Measurements from ENCODE around the gene PAX5. TPM values are rescaled to one million over a fixed set of nuclear protein-coding genes. Genes with fewer than 3 reads are reported as not detected.

PAX5 gene
- polyA plus RNA-seq, 4 donors = 0.07 to 0.42 (median 0.16) TPM

GRCh38 chr9:36988848-36989247 is 45.2 kb downstream of the PAX5 start:
- DNase-seq (ENCODE audit: low read depth in 4 of 4, low spot score in 3 of 4) = no peak

- DNase-seq (ENCODE audit: low read depth in 4 of 4, low spot score in 3 of 4) = no peak
Measured at GRCh38 chr9:36987891-36988290, 46.2 kb downstream of the PAX5 start.

DNA sequence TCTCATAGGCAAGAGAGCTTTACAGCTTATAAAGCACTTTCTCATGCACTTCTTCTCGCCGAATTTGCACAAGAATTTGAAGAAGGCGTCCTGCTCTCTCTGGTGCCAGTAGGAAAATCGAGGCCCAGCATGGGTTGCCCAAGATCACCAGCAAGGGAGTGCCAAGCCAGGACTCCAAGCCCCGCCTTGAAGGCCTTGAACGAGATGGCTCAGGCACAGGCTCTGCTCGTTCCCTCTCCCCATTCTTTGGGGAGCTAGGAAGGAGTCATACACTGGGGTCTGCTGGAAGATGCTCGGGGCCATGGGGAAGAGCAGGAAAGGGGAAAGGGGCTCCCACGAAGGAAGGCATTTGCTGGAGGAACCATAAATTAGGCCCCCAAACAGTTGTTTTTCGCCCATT is 46.7 kb downstream of the PAX5 start:
- DNase-seq (ENCODE audit: low read depth in 4 of 4, low spot score in 3 of 4) = no peak

DNA sequence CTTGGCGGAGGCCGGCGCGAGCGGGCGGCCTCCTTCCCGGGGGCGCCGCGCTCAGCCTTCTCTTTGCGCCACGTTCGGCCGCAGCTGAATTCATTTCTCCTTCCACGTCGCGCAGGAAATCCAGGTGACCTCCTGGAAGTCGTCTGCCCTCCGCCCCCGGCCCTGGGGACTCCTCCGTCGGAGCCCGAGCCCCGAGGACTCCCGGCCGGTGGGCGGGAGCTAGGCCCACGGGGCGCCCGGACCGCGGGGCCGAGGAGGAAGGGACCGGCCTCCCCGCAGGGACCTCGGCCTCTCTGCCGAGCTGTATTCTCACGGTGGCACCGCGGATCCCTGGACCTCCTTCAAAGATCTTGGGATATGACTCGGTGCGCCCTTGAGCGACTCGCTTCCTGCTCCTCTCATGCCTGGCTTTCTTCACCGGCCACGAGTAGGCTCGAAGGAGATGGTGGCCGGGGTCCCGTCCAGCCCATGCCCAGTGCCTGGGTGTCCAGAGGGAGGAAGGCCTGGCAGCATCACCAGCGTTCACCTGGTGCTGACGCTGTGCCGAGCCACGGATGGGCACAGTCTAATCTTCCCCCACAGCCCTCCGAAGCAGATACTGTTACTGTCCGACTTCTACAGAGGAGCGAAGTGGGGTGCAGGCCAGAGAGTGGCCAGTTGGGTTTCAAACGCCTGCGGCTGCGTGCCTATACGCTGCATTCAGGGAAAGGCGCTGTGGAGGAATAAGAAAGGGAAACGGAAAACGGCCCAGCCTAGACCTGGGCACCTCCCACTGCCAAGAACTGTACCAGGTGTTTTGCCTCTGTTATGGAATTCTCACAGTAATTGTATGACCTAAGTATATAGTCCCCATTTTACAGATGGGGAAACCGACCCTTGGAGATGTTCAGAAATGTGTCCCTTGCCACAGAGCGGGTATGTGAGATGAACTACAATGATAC is 47.3 kb downstream of the PAX5 start:
- no peak for DNase-seq (ENCODE audit: low read depth in 4 of 4, low spot score in 3 of 4)

- no peak for DNase-seq (ENCODE audit: low read depth in 4 of 4, low spot score in 3 of 4)
Measured at GRCh38 chr9:36985769-36986467, 48.1 kb downstream of the PAX5 start.

DNA sequence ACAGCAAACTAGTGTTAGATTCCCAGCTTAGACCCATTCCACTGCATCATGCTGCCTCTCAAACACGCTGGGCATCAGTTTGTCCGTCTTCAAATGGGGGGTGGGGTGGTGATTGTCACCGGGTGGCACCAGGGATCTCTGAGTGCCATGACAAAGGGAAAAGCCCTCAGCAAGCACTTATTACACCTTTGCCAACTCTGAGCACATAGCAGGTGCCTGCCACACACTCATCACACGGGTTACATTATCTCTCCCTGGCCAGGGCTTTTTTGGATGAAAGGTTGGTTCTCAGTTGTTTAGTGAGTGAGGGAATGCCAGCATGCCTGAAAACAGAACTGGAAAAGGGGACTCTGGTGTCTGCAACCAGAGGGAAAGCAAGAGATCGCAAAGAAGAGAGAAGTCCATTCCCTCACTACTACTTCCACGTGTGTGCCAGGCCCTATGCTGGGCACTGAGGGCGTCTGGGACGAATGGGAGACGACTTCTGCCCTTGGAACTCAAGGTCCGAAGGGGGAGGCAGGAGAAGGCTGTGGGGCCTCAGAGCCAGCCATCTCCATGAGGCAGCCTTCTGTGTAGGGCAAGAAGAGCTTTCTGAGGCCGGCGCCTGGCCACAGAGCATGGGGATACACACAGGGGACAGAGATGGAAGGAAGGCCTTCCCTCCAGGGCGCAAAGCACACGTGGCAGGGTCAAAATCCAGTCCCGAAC is 48.9 kb downstream of the PAX5 start:
- no peak for DNase-seq (ENCODE audit: low read depth in 4 of 4, low spot score in 3 of 4)

GRCh38 chr9:36980148-36980974 is 53.7 kb downstream of the PAX5 start:
- no peak for DNase-seq (ENCODE audit: low read depth in 4 of 4, low spot score in 3 of 4)

DNA sequence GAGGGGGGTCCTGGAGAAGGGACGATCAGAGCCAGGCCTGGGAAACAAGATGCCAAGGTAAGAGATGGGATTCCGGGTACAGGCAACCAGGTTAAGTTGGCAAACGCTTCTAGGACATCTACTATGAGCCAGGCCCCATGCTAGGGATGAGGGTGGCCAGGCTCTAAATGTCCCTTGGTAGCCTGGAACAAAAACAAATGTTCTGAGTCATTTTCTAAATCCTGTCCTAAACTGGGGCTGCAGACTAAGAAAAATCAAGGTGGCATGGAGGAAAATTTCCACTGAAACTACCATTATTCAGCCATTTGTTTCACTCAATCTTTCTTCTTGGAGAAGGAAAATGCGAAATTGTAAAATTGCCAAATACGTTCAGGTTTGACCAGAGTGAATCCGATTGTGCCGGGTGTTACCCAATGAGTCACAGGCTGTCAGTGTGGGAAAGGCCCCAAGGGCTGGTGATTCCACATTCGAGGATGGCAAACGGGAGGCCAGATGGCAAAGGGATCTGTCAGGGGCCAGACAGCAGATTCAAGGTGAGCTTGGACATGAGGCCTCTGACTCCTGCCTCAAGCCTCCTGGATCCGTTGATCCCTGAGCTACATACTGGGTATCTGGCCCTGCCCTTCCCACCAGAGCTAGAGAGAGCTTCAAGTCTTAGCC is 57.6 kb downstream of the PAX5 start:
- DNase-seq (ENCODE audit: low read depth in 4 of 4, low spot score in 3 of 4) = no peak

- DNase-seq (ENCODE audit: low read depth in 4 of 4, low spot score in 3 of 4) = no peak
Measured at GRCh38 chr9:36974731-36975130, 59.3 kb downstream of the PAX5 start.

- no peak for DNase-seq (ENCODE audit: low read depth in 4 of 4, low spot score in 3 of 4)
Measured at GRCh38 chr9:36971935-36972488, 62.1 kb downstream of the PAX5 start.

DNA sequence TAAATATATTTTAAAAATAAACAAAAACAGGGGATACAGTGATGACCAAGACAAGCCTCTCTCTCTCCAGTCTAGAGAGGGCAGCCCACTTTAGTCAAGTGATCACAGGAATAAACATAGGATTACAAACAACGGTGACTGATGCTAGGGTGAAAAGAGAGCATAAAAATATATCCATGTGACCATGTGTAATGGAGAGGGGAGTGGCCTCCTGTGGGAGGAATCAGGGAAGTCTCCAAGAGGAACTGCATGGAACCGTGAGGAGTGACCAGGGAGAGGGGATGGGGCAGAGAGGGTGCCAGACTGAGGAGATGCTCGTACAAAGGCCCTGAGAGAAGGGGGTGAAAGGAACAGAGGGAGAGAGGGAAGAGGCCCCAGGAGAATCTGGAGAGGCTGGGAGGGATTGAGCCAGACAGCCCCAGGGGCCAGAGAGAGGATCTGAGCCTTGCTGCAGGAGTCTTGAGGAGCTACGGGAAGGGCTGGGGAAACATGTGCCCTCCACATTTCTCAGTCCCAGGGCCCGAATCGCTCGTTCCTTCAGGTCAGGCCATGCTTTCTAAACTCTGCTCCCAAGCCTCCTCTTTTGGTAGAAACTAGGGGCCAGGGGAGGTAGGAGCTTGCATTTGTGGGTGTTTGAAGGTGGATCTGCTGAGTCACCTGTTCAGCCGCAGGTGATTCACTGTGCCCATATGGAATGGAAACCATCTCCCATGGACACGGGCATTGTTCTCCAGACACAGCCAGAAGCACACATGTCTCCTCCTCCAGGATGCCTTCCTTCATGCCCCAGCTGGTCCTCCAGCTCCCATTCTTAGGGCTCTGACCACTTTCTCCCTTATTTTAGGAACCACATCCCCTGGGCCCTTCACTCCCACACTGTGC is 63.8 kb downstream of the PAX5 start:
- DNase-seq (ENCODE audit: low read depth in 4 of 4, low spot score in 3 of 4) = no peak

DNA sequence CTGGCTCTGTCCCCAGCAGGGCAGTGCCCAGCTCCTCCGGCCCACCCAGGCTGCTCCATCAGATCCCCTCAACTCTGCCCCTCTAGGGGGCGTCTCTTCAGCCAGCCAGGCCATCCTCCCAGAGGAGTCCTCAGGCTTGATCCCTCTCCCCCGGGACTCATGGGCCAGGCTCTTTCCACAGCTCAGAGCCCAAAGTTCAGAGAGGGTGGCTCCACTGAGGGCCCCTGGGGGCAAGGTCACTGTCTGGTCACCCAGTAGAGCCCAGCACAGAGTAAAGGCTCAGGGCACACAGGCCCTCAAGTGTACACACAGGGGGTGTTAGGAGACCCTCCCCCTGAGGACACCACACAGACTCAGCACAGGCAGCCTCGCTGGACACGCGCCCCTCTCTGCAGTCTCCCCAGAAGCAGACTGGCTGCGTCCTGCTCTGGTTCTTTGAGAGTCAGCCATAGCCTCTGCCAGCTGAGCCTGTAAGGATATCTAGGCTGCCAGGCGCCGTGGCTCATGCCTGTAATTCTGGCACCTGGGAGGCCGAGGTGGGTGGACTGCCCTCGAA is 64.8 kb downstream of the PAX5 start:
- no peak for DNase-seq (ENCODE audit: low read depth in 4 of 4, low spot score in 3 of 4)

DNA sequence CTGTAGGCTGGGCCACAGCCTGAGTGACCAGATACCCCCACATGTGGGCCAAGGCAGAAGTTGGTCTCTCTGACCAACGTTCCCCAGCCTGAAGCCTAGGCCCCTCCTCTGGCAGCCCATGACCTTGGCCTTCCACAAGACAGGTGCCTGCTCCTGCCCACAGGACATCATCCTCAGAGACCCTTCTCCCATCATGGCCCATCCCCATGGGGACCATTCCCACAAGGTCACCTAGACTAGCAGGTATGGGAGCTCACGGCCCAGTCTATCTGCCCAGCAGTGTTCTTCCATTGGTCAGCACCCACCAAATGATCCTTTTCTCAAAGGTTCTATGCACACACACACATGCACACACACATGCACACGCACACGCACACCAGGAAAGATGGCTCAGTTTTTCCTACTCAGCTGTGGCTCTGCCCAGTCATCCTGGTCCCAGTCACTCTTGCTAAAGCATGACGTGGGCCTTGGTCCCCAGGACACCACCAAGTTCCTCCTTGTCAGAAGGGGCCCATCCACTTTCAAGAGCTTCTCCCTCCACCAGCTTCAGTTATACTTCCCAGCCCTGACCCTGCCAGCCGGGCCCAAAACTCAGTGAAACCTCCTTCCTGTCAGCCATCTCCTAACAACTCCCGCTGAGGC is 65.4 kb downstream of the PAX5 start:
- no peak for DNase-seq (ENCODE audit: low read depth in 4 of 4, low spot score in 3 of 4)

- DNase-seq (ENCODE audit: low read depth in 4 of 4, low spot score in 3 of 4) = no peak
Measured at GRCh38 chr9:36967997-36968396, 66.1 kb downstream of the PAX5 start.

- no peak for DNase-seq (ENCODE audit: low read depth in 4 of 4, low spot score in 3 of 4)
Measured at GRCh38 chr9:36966371-36967097, 67.5 kb downstream of the PAX5 start.

- DNase-seq (ENCODE audit: low read depth in 4 of 4, low spot score in 3 of 4) = no peak
Measured at GRCh38 chr9:36964791-36965190, 69.3 kb downstream of the PAX5 start.

DNA sequence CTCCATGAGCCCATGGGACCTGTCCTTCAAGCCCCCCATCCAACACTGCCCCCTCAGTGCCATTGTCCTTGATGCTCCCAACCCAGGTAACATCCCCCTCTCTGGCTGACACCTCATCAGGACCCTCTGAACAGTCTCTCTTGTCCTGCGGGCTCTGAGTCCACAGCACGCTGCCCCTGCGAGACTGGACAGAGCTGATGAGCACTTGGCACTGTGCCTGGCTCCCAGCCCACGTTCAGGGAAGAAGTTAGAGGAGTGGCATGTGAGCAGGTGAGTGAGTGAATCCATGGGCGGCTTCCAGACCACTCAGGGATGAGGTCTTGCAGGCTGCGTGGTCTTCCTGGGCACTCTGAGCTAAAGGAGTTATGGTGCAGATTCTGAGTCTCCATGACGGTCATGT is 70.7 kb downstream of the PAX5 start:
- no peak for DNase-seq (ENCODE audit: low read depth in 4 of 4, low spot score in 3 of 4)
